Epithelial cell of esophagus (primary cell): ENCODE data around the gene IQGAP2.
A peak's percentile ranks its signal among the peaks of the same experiment; 100 is the strongest.

Experiments used
- DNase-seq: peaks from one replicate; pipeline ENCODE4 v3.0.0; 2010; ENCODE audit warnings: low read depth
- H3K4me3 ChIP-seq: 2 replicates; pipeline ENCODE4 v1.5.1; 2011; ENCODE audit warnings: mild to moderate bottlenecking, low read length, control low read depth
- TF ChIP-seq, protein P1 (sequence below): IDR thresholded peaks from 2 replicates; pipeline ENCODE4 v1.5.1; 2011; ENCODE audit warnings: low read depth, mild to moderate bottlenecking, low read length, control low read depth, inconsistent platforms; ENCODE audit not compliant: insufficient read depth; ENCODE audit errors: missing control alignments

IQGAP2 gene

DNA sequence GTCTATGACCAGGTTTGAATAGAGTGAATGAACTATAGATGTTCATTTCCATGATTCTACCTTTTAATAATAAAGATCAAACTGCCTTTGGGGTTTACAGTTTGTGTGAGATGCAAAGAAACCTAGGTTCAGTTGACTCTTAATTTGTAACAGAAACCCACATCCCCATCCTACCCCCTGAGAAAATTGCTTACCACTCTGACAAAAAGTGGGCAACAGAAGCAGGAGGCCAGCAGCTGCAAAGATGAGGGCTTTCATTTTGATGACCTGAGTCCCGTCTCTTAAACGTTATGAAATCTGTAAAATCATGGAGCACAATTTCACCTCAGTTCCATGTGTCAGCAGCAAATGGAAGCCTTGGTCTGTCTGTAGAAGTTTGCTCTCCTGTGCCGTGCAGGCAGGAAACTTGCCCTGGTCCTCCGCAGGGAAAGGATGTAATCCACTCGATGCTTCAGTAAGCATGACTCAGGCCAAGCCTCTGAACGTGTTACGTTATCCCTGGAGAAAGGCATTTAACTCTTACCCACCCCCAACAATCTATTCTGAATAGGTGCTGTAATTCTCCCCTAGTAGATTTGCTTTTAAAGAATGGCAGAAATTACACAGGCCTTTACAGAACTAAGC is 220.0 kb downstream of the IQGAP2 start, which contains the start of gene F2RL2:
F2RL2 (minus strand) TSS at position 431 of the 624 bp plus-strand sequence; CDS start at position 258, 173 bp downstream.
- TF ChIP-seq, protein P1, sequence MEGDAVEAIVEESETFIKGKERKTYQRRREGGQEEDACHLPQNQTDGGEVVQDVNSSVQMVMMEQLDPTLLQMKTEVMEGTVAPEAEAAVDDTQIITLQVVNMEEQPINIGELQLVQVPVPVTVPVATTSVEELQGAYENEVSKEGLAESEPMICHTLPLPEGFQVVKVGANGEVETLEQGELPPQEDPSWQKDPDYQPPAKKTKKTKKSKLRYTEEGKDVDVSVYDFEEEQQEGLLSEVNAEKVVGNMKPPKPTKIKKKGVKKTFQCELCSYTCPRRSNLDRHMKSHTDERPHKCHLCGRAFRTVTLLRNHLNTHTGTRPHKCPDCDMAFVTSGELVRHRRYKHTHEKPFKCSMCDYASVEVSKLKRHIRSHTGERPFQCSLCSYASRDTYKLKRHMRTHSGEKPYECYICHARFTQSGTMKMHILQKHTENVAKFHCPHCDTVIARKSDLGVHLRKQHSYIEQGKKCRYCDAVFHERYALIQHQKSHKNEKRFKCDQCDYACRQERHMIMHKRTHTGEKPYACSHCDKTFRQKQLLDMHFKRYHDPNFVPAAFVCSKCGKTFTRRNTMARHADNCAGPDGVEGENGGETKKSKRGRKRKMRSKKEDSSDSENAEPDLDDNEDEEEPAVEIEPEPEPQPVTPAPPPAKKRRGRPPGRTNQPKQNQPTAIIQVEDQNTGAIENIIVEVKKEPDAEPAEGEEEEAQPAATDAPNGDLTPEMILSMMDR, result no peak
- no peak within 1 kb of the TSS for H3K4me3 ChIP-seq
- peak; percentile 82 for DNase-seq

- no peak overlapping the region for H3K4me3 ChIP-seq
- no peak for DNase-seq
- TF ChIP-seq, protein P1, result no peak
Observed at GRCh38 chr5:76625087-76625815, 222.2 kb downstream of the IQGAP2 start.

DNA sequence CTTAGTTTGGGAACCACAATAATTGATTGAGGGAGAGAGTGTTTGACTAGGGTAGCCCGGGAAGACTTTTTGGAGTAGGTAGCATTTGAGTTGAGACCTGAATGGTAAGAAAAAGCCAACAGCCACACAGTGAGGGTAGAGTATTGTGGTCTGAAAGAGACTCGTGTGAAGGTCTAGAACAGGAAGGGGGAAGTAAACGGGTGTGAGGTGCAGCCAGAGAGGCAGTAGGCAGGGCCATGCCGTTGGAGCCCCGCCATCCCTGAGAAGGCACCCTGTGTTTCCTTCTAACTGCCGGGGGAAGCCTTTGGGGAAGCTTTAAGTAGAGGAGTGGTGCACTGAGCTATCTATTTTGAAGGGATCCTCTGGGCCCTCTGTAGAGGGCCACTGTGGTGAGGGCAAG is 223.7 kb downstream of the IQGAP2 start:
- no peak overlapping the region for H3K4me3 ChIP-seq
- no peak for DNase-seq
- TF ChIP-seq, protein P1, result no peak

DNA sequence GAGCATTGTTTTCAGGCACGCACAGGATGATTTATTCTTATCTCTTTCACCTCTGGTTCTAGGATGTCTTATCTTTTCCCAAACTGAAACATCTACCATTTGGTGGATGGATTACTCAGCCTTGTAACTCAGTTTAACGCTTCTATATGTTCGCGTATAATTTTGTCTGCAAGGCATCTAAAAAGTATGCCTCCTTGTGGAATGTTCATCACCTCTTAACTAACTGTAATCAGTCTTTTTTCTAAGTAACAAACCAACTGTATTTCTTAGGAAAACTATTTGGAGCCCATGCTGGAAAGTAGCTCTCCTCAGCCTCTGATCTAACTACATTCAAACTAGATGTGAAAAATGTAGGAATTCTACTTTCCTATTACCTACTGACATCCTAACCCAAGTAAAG is 231.6 kb downstream of the IQGAP2 start:
- TF ChIP-seq, protein P1, result no peak
- H3K4me3 ChIP-seq, result no peak overlapping the region
- no peak for DNase-seq

GRCh38 chr5:76637490-76637889 is 234.4 kb downstream of the IQGAP2 start:
- TF ChIP-seq, protein P1, result no peak
- DNase-seq, result no peak
- no peak overlapping the region for H3K4me3 ChIP-seq

- no peak for DNase-seq
- H3K4me3 ChIP-seq, result no peak overlapping the region
- TF ChIP-seq, protein P1, result no peak
Observed at GRCh38 chr5:76638479-76638878, 235.4 kb downstream of the IQGAP2 start.
